RWPE1 (cell line): Measurements from ENCODE around the gene CTR9.

Experiments
- CTCF ChIA-PET: fragments of 350-600 bp; sonication (Branson Sonifier 250); formaldehyde crosslinking; extraction: SDS; loops from one replicate; lab custom pipeline; 2021; lab: Yijun Ruan, JAX
- POLR2A ChIA-PET: fragments of 400-600 bp; formaldehyde crosslinking; extraction: SDS; loops from one replicate; lab custom pipeline; 2020; ENCODE audit warnings: antibody characterized with exemption; ENCODE audit not compliant: low non-redundant PET; lab: Yijun Ruan, JAX
- DNase-seq: peaks from one replicate; pipeline ENCODE4 v3.0.0; 2012; ENCODE audit warnings: low spot score
- H3K27ac ChIP-seq: fragments of 450-650 bp; 2 replicates; pipeline ENCODE4 v1.5.1; 2017
- CTCF ChIP-seq: fragments of 450-650 bp; conservative IDR thresholded peaks from 2 replicates; pipeline ENCODE4 v1.5.1; 2017; ENCODE audit warnings: low read depth, mild to moderate bottlenecking

Gene CTR9

DNA sequence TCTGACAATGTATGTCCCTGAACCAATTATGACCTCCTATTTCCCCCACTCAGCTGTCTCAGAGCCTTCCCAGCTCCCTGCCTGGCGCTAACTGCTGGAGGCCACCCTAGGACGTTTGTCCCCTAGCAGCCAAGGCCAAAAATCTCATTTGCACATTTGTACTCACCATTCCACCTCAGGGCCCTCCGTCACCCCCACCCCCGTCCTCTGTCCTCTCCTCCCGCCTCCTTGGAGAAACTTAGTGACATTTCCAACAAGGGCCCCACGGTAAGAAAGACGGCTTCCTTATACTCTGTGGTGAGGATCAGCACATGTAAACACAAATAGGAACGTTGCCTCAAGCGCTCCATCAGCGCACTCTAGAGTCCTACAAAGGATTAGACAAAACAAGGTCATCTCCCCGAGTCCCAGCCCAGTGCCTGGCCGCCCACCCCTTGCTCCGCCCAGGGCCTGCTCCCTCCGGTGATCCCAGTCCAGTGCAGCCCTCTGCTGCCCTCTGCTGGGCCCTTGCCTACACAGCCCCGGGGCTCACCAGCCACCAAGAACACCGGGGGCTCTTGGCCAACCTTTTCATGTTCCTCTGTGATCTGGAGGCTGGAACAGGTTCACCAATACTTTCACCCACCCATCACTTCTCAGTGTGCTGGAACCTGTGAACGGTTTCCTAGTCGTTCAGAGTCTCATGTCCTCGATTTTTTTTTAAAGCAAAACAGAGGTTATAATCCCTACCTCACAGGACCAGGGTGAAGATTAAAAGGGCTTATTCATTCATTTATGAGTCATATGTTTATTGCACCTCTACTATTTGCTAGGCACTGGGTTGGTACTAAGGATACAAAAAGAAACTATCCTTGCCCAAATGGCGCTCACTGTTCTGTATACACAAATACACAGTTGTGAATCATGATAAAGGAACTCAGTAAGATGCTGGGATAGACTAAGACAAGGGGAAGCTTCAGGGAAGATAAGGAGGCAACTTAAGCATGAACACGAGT, 15.3 kb upstream of the CTR9 start:
- POLR2A ChIA-PET: no interaction called here
- peak; percentile 93 for DNase-seq
- CTCF ChIA-PET: interaction anchor here (0.5 to 1.0 kb wide), 11 partner anchors 27 to 1999 kb away, joined by 3 to 5 read pairs (median 4); no protein-coding TSS in a partner anchor
- H3K27ac ChIP-seq: peak overlapping the region; percentile 29; the same call in 1 of the 2 replicates
- TF ChIP-seq CTCF: peak; percentile 98

DNA sequence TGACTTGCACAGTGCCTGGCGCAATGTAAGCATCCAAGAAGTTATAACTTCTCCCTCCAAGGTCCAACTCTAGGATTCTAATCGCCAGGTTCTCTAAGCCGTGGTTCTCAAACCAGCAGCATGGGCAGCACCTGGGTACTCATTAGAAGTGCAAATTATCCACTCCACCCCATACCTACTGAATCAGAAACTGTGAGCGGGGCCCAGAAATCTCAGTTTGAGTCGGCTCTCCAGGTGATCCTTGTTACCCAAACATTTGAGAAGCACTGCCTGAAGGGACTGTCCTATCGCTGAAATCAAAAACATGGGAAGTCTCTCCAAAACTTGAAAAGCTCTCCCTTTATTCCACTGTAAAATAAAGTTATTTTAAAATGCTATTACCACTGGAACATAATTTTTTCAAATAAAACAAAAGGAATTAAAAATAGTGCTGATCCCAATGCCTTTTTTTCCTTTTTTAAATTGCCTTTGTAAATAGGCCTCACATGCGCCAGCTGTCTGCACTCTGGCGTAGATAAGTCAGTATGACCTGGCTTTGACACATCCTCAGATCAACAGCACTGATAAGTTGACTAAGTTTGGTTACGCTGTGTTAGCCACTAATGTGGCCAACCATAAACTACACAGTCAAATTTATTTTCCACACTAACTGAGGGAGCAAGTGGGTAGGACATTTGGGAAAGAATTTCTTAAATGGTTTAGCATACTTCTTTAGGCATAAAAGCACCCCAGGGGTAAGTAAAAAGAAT, 8.4 kb upstream of the CTR9 start:
- no peak overlapping the region for H3K27ac ChIP-seq
- ChIA-PET POLR2A (no interaction called here), CTCF (interaction anchor here (1.0 kb wide), 1 partner anchor 336 kb away, joined by 3 read pairs; no protein-coding TSS in a partner anchor)
- DNase-seq: no peak
- no peak for TF ChIP-seq CTCF

- H3K27ac ChIP-seq: no peak overlapping the region
- no peak for TF ChIP-seq CTCF
- DNase-seq: no peak
- ChIA-PET CTCF (no interaction called here), POLR2A (no interaction called here)
These were observed 7.6 kb upstream of the CTR9 start for GRCh38 chr11:10743354-10744000.

- ChIA-PET POLR2A (no interaction called here), CTCF (no interaction called here)
- no peak for DNase-seq
- H3K27ac ChIP-seq: no peak overlapping the region
- no peak for TF ChIP-seq CTCF
These were observed 6.8 kb upstream of the CTR9 start for GRCh38 chr11:10744206-10744605.

GRCh38 chr11:10746871-10747270, 4.2 kb upstream of the CTR9 start:
- DNase-seq: no peak
- POLR2A ChIA-PET: no interaction called here
- H3K27ac ChIP-seq: no peak overlapping the region
- CTCF ChIA-PET: interaction anchor here (0.6 to 0.7 kb wide), 2 partner anchors 243 to 1489 kb away, joined by 3 to 6 read pairs; no protein-coding TSS in a partner anchor
- TF ChIP-seq CTCF: no peak

GRCh38 chr11:10747733-10748132, 3.3 kb upstream of the CTR9 start:
- ChIA-PET CTCF (no interaction called here), POLR2A (no interaction called here)
- no peak for TF ChIP-seq CTCF
- no peak for DNase-seq
- H3K27ac ChIP-seq: no peak overlapping the region
